PC-9 (cell line): Measurements from ENCODE around the gene ARPP21.

Source experiments
- CTCF ChIP-seq: fragments of 200-600 bp; sonication (generic); conservative IDR thresholded peaks from 2 replicates; pipeline ENCODE4 v1.6.1; 2017; ENCODE audit warnings: mixed run types, antibody characterized with exemption, mild to moderate bottlenecking, moderate library complexity
- EZH2 ChIP-seq: fragments of 200-600 bp; sonication (generic); IDR thresholded peaks from 2 replicates; pipeline ENCODE4 v1.8.0; 2017; ENCODE audit warnings: antibody characterized with exemption, low read depth

GRCh38 chr3:35814531-35814930 lies 175.2 kb downstream of the ARPP21 start:
- TF ChIP-seq CTCF, result no peak
- TF ChIP-seq EZH2, result no peak
